HTR-8/SVneo (cell line): ENCODE results near the gene NLRP14.
A peak's percentile ranks its signal among the peaks of the same experiment; 100 is the strongest.

Experiments
- DNase-seq: peaks from one replicate; pipeline ENCODE4 v3.0.0; 2011; ENCODE audit warnings: low spot score, mixed read lengths; ENCODE audit not compliant: insufficient read length
- FAIRE-seq: peaks from 2 replicates; lab custom pipeline; 2011; peaks lifted over from hg19 to GRCh38; lab: Jason Lieb, UNC

The NLRP14 gene

GRCh38 chr11:7056828-7057513 lies 36.7 kb downstream of the NLRP14 start:
- no peak for DNase-seq
- no peak for FAIRE-seq

DNA sequence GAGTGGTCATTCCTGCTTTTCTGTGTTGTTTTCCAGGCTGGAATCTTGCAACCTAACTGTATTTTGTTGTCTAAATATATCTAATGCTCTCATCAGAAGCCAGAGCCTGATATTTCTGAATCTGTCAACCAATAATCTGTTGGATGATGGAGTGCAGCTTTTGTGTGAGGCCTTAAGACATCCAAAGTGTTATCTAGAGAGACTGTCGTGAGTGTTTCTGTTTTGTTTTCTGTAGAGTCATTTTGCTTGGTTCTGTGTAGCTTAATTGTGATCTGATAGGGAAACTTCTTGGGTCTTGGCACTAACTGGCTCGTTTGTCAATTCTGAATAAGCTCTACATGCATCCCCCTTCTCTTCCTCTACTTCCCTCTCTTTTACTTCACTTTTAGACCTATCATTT lies 37.4 kb downstream of the NLRP14 start:
- FAIRE-seq (no peak), DNase-seq (no peak)

DNA sequence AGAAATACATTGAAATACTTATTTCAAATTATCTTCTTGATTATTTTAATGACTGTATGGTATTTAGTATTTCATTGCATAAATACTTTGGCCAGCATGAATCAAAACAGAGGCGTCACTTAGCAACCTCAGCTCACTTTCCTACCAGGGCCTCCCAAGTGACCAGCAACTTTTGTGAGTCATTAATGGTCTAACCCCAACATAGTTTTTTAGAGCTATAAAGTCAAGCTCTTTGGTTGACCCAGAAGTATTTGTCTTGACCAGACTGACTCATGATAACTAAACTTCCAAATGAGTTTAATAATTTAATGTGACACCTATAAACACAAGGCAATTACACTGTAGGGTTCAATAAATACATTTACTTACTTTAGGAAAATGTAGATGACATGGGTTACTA lies 40.6 kb downstream of the NLRP14 start:
- FAIRE-seq, result no peak
- no peak for DNase-seq

GRCh38 chr11:7062534-7062933 lies 42.3 kb downstream of the NLRP14 start:
- FAIRE-seq, result no peak

DNA sequence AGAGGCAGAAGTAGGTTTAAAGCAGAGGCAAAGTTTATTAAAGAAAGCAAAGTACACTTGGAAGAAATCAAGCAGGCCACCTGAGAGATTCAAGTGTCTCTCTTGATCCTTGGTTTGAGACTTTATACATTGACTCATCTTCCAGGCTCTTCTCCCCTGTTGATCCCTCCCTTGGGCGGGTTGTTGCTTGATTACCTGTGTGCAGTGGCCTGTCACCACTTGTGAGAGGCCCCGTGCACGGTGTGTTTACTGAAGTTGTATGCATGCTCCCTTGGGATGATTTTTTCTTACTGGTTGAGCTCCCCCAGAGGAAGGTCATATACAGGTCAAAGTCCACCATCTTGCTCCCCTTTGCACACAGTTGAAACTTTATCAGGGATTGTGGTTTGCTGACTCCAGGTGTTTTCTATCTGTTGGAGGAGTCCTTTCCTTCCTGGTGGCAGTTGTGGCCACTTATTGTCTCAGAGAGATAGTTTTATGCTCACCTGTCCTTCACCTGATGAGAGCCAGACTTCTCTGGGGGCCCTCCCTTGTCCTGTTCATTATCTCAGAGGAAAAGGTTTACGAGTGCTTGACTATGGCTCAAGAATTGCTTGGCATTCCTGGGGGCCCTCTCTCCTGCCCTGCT lies 52.2 kb downstream of the NLRP14 start:
- DNase-seq (no peak), FAIRE-seq (no peak)

More at GRCh38 chr11:7062534-7062933, 42.3 kb downstream of the NLRP14 start:
- DNase-seq, result no peak

DNA sequence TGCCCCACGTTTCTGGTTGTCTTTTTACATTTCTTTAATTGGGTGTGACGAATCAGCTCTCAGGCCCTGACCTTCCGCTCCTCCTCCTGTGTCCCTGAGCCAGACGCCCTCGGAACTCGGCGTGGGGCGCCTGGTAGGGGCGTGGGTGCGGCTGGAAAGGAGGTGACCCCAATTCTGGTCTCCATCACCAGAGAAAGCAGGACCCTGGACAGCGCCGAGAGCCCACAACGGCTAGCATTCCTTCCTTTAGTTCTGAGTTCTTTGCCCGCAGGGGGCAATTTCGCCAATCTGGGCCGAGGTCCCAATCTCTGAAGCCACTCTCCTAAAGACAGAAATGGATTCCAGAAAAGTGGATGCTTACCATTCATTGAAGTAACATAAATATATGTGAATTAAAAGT lies 56.8 kb downstream of the NLRP14 start:
- FAIRE-seq, result no peak
- no peak for DNase-seq

DNA sequence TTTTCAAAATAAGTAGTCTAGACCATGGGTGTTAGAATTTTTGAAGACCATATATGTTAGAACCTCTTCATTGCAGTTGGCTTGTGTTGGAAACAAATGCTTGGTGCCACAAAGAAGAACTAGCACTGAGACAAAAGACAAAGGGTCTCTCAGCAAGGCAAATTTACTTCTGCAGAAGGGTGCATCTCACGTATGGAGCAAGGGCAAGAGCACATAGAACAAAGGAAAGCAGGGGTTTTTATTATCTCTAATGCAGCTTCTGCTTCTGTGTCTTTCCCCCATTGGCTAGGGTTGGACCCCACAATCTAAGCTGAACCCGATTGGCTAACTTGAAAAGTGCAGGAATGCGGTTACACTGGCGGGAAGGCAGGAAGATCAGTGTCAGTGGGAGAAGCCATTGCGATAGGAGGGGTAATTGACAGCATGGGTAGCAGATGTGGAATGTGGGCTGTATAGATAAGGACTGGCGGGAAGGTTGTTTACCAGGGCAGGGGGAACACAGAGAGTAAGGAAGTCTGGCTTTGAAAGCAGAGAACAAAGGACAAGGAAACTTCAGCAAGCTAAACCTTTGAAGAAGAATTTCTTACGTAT lies 59.4 kb downstream of the NLRP14 start:
- no peak for FAIRE-seq
- no peak for DNase-seq

DNA sequence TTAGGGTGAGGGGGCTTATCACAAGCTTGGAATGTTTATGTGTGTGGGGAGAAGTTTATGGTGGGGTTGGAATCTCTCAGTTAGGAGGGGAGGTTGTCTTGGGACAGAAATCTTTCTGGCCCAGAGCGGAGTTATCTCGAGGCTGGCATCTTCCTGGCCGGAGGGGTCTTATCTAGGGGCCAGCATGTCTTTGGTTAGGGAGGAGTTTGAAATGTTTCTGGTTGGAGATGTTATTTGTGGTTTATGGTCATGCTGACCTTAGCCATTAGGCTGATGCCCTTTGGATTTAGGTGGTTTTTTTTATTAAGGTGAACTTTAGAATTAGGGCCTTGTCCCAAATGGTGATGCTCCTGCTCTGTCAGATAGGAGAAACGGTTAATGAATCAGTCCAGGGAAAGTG lies 60.6 kb downstream of the NLRP14 start:
- FAIRE-seq, result no peak
- no peak for DNase-seq

DNA sequence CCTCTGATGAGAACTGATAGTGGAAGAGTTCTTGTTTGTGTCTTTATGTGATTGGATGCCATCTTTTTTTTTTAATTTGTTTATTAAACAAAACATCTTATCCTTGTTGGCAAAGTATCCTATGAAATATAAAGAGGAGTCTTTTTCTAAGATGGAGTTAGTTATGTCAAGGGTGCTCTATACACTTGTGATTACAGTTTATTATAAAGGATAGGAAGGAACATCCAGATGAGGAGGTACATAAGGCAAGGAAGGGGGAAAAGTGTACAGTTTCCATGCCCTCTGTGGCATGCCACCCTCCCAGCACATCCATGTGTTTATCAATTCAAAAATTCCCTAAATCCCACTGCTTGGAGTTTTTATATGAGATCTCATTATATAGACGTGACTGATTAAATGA lies 61.2 kb downstream of the NLRP14 start:
- DNase-seq (no peak), FAIRE-seq (no peak)

GRCh38 chr11:7088921-7089320 lies 68.6 kb downstream of the NLRP14 start, which contains the start of gene RBMXL2:
Gene RBMXL2 (plus strand): TSS chr11:7088998. CDS start chr11:7089121, 123 bp downstream.
- no peak for FAIRE-seq

GRCh38 chr11:7089328-7090251 lies 69.3 kb downstream of the NLRP14 start:
- FAIRE-seq (no peak), DNase-seq (no peak)

More at GRCh38 chr11:7088921-7089320, 68.6 kb downstream of the NLRP14 start, which contains the start of gene RBMXL2:
- no peak for DNase-seq

- FAIRE-seq, result no peak
- peak; percentile 39 for DNase-seq
Measured at GRCh38 chr11:7098235-7098832, 78.1 kb downstream of the NLRP14 start.

DNA sequence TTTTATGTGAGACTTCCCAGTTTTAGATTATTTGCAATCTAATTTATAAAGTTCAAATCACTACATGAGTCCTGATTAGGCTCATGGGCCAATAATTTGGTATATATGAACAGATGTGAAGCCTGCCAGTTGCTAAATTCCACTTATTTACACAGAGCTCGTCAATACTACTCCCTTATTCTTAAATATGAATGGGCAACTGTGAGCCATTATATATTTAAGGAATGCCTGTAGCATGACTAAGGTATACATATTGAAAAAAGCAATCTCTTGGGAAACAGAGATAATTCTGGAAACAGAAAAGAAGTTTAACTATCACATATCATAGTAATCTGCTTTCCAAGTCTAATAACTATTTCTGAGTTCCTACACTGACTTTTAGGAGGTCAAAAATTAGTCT lies 95.5 kb downstream of the NLRP14 start:
- no peak for DNase-seq
- FAIRE-seq, result no peak

DNA sequence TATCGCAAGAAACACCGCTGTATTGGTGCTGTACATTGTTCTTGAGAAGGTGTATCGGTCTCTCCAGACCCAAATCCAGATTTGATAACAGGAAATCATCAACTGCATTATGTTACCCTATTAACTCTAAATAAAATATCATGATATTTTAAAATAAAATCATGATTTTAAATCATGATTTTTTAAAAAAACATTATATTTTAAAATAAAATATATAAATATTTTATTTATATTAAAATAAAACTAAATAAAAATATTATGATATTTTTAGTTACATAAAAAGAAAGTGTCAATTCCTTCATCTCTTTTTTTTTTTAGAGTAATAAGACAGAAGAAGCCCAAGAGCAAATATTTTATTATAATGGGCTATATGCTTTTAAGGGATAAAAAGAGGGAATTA lies 96.1 kb downstream of the NLRP14 start:
- no peak for DNase-seq
- no peak for FAIRE-seq
